Endothelial cell of umbilical vein (primary cell): Measurements from ENCODE around the gene VAV3. TPM values are rescaled to one million over a fixed set of nuclear protein-coding genes. Genes with fewer than 3 reads are reported as not detected.

ENCODE experiments used
- BruUV-seq: library from RNA; stranded (reverse); fragments of 400-500 nt; replicated peaks from 2 replicates; lab custom pipeline; 2021; lab: Mats Ljungman, UMichigan
- CTCF ChIA-PET: fragments of 300-600, 350-600 bp; sonication (Branson Sonifier 250); formaldehyde crosslinking; loops from one replicate; lab custom pipeline; 2021; ENCODE audit warnings: antibody characterized with exemption, inconsistent platforms; lab: Charles Lee
- POLR2A ChIA-PET: fragments of 300-600, 350-600 bp; sonication (Branson Sonifier 250); formaldehyde crosslinking; loops from one replicate; lab custom pipeline; 2021; ENCODE audit warnings: antibody characterized with exemption, inconsistent platforms; lab: Charles Lee
- DNase-seq: peaks from one replicate; pipeline ENCODE4 v3.0.0-alpha.2; 2011; ENCODE audit warnings: low read depth, low spot score
- FAIRE-seq: peaks from 2 replicates; lab custom pipeline; 2011; peaks lifted over from hg19 to GRCh38; lab: Jason Lieb, UNC
- H2AFZ ChIP-seq: 2 replicates; pipeline ENCODE4 v1.6.0; 2012; ENCODE audit warnings: low read depth, low read length, control low read depth, inconsistent platforms
- H3K27ac ChIP-seq: 2 replicates; pipeline ENCODE4 v1.5.1; 2011; ENCODE audit warnings: low read depth, mild to moderate bottlenecking, control low read depth, low read length, moderate library complexity; ENCODE audit not compliant: insufficient read depth
- H3K27me3 ChIP-seq, 2 experiments: 2 replicates each; pipeline versions ENCODE4 v1.6.0 to v1.6.1; 2011; ENCODE audit warnings: low read length in 2 of 2, mixed read lengths in 1 of 2; ENCODE audit not compliant: control insufficient read depth in 2 of 2, insufficient read depth in 2 of 2
- H3K36me3 ChIP-seq, 2 experiments: 2 replicates in 1 of 2; 3 replicates in 1 of 2; pipeline ENCODE4 v1.5.1; 2011; ENCODE audit warnings: low read length in 2 of 2, mild to moderate bottlenecking in 1 of 2, moderate library complexity in 1 of 2; ENCODE audit not compliant: control insufficient read depth in 2 of 2, insufficient read depth in 2 of 2; ENCODE audit errors: extremely low read depth in 1 of 2
- H3K4me1 ChIP-seq: 3 replicates; pipeline ENCODE4 v1.5.1; 2011; ENCODE audit warnings: mild to moderate bottlenecking, low read length; ENCODE audit not compliant: control insufficient read depth, insufficient read depth; ENCODE audit errors: extremely low read depth
- H3K4me2 ChIP-seq: 2 replicates; pipeline ENCODE4 v1.6.1; 2011; ENCODE audit warnings: low read length, control low read depth, mixed read lengths; ENCODE audit not compliant: insufficient read depth
- H3K4me3 ChIP-seq, 3 experiments: fragments of 200-600 bp in 1 of 3; sonication (generic), shearing (Covaris generic) in 1 of 3; replicated peaks in 1 of 3; 2 replicates each; pipeline ENCODE4 v1.5.1; 2011 to 2016; ENCODE audit warnings: control low read depth in 3 of 3, low read length in 3 of 3, mild to moderate bottlenecking in 2 of 3, inconsistent platforms in 1 of 3, low read depth in 1 of 3, moderate library complexity in 1 of 3; ENCODE audit not compliant: insufficient read depth in 1 of 3
- H3K79me2 ChIP-seq: 2 replicates; pipeline ENCODE4 v1.6.0; 2012; ENCODE audit warnings: low read length, inconsistent platforms; ENCODE audit not compliant: control insufficient read depth, insufficient read depth
- H3K9ac ChIP-seq: replicated peaks from 2 replicates; pipeline ENCODE3; 2011; ENCODE audit warnings: low read length, control low read depth; ENCODE audit not compliant: insufficient read depth; ENCODE audit errors: extremely low read depth
- H3K9me1 ChIP-seq: replicated peaks from 3 replicates; pipeline ENCODE4 v1.6.0; 2011; ENCODE audit warnings: mild to moderate bottlenecking, low read length; ENCODE audit not compliant: control insufficient read depth, insufficient read depth; ENCODE audit errors: extremely low read depth
- H3K9me3 ChIP-seq: replicated peaks from 2 replicates; pipeline ENCODE4 v1.5.1; 2012; ENCODE audit warnings: low read length, inconsistent platforms; ENCODE audit not compliant: control insufficient read depth, insufficient read depth
- H4K20me1 ChIP-seq: replicated peaks from 2 replicates; pipeline ENCODE3; 2011; ENCODE audit warnings: mild to moderate bottlenecking, low read length; ENCODE audit not compliant: control insufficient read depth, insufficient read depth; ENCODE audit errors: extremely low read depth
- EZH2 ChIP-seq: IDR thresholded peaks from 2 replicates; pipeline ENCODE4 v1.6.1; 2012; ENCODE audit warnings: borderline replicate concordance, low read depth, mild to moderate bottlenecking, moderate library complexity, low read length, inconsistent platforms; ENCODE audit not compliant: severe bottlenecking
- FOS ChIP-seq: IDR thresholded peaks from 2 replicates; pipeline ENCODE4 v1.6.1; 2011; ENCODE audit warnings: mild to moderate bottlenecking, low read length, moderate library complexity, borderline replicate concordance; ENCODE audit not compliant: insufficient read depth
- JUN ChIP-seq: IDR thresholded peaks from 2 replicates; pipeline ENCODE4 v1.6.1; 2011; ENCODE audit warnings: borderline replicate concordance, low read depth; ENCODE audit not compliant: insufficient read length, insufficient read depth
- MYC ChIP-seq: IDR thresholded peaks from one replicate; pipeline ENCODE4 v1.6.1; 2011; ENCODE audit warnings: mild to moderate bottlenecking, low read depth, low read length
- POLR2A ChIP-seq: IDR thresholded peaks from 2 replicates; pipeline ENCODE4 v1.6.1; 2012; ENCODE audit warnings: low read depth, mild to moderate bottlenecking, control low read depth, low read length
- POLR2AphosphoS5 ChIP-seq: IDR thresholded peaks from 2 replicates; pipeline ENCODE4 v1.6.1; 2012; ENCODE audit warnings: low read depth, mild to moderate bottlenecking, control low read depth, low read length, moderate library complexity; ENCODE audit not compliant: insufficient read depth
- dilution Hi-C: fragments of 300-500 bp; cut with MboI; formaldehyde crosslinking; loops from one replicate; pipeline ENCODE4 v1.15.0; 2019; ENCODE audit warnings: low sequenced_read_pairs; ENCODE audit not compliant: extremely low pct_ligation_motif_present
- intact Hi-C: fragments of 100-400 bp; cut with micrococcal nuclease; formaldehyde crosslinking; loops from one replicate; pipeline ENCODE4 v1.10.0; 2022
- polyA plus RNA-seq, 4 experiments: library from polyadenylated mRNA; depleted of rRNA in 3 of 4; stranded (reverse) in 3 of 4; unstranded in 1 of 4; fragments of >200 nt; gene quantifications; 2 replicates each; pipeline versions ENCODE4 v1.2.1 to v1.2.3, GENCODE V29; 2011 to 2012; ENCODE audit warnings: missing spikeins in 1 of 4
- total RNA-seq: library from RNA; stranded (reverse); gene quantifications from 2 replicates; pipeline ENCODE4 v1.2.3, GENCODE V29; 2021
- TF ChIP-seq, protein P1 (sequence below): IDR thresholded peaks from 2 replicates; pipeline ENCODE4 v1.6.1; 2011; ENCODE audit not compliant: insufficient read depth, insufficient read length
- TF ChIP-seq, protein P2 (sequence below), 2 donors: IDR thresholded peaks; 1 replicate in 1 of 2; 2 replicates in 1 of 2; pipeline ENCODE4 v1.5.1; 2011; ENCODE audit warnings: low read length in 2 of 2, mild to moderate bottlenecking in 2 of 2, moderate library complexity in 2 of 2, control low read depth in 1 of 2, inconsistent platforms in 1 of 2, low read depth in 1 of 2; ENCODE audit not compliant: insufficient read depth in 1 of 2; ENCODE audit errors: extremely low read depth in 1 of 2

Gene VAV3
- total and polyA plus RNA-seq, 2 donors (not counting 3 experiments of a cell fraction or from before 2014, with no cell fraction given), result 0.18 to 1.5 TPM

DNA sequence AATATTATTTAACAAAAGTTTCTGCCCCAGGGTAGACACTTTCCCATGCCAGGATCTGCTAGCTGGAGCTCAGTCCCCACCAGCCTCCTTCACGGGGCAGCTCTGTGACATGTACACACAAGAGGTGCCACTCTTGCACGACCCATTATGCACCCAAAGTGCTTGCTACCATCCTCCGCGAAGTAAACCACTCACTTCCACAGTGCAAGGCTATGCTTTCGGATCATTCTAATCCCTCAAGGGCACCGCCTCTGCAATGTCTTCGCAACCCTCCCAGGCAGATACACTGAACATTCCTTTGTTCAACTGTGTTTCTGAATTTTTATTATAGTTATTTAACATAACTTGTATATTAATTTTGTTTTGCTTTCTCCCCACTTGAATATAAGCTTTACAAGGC is 303.8 kb downstream of the VAV3 start:
- Histone ChIP-seq H3K9me3 (no peaks in the 10 kb centered on the region), H3K4me1 (no peaks in the 10 kb centered on the region), H3K4me2 (no peak overlapping the region), H3K79me2 (no peaks in the 10 kb centered on the region), H3K9me1 (no peaks in the 10 kb centered on the region), H4K20me1 (no peaks in the 10 kb centered on the region), H3K9ac (no peak overlapping the region), H3K4me3 (no peak overlapping the region), H3K27me3 (no peaks in the 10 kb centered on the region), H2AFZ (no peak overlapping the region), H3K36me3 (no peaks in the 10 kb centered on the region), H3K27ac (no peak overlapping the region)
- dilution Hi-C loops, result no loop called here
- POLR2A ChIA-PET, result no interaction called here
- CTCF ChIA-PET, result no interaction called here
- FAIRE-seq (no peak), DNase-seq (no peak)
- intact Hi-C loops, result no loop called here
- TF ChIP-seq MYC (no peak), FOS (no peak), POLR2A (no peak), POLR2AphosphoS5 (no peak), JUN (no peak), EZH2 (no peak)
- TF ChIP-seq, protein P1, sequence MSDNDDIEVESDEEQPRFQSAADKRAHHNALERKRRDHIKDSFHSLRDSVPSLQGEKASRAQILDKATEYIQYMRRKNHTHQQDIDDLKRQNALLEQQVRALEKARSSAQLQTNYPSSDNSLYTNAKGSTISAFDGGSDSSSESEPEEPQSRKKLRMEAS, result no peak
- TF ChIP-seq, protein P2, sequence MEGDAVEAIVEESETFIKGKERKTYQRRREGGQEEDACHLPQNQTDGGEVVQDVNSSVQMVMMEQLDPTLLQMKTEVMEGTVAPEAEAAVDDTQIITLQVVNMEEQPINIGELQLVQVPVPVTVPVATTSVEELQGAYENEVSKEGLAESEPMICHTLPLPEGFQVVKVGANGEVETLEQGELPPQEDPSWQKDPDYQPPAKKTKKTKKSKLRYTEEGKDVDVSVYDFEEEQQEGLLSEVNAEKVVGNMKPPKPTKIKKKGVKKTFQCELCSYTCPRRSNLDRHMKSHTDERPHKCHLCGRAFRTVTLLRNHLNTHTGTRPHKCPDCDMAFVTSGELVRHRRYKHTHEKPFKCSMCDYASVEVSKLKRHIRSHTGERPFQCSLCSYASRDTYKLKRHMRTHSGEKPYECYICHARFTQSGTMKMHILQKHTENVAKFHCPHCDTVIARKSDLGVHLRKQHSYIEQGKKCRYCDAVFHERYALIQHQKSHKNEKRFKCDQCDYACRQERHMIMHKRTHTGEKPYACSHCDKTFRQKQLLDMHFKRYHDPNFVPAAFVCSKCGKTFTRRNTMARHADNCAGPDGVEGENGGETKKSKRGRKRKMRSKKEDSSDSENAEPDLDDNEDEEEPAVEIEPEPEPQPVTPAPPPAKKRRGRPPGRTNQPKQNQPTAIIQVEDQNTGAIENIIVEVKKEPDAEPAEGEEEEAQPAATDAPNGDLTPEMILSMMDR (IDR thresholded peaks at IDR 0.05; ENCODE audit: extremely low read depth in 1 of 2, insufficient read depth in 1 of 2, low read depth in 1 of 2, low read length in 2 of 2), result no peak
- no TSS peak for BruUV-seq
